Vagina (tissue), 2 donors: ENCODE data around the gene LYRM1.

Experiments
- POLR2A ChIP-seq, 2 donors: fragments of 450-650 bp; IDR thresholded peaks; one replicate each; pipeline ENCODE4 v1.6.1; 2017; ENCODE audit warnings: antibody characterized with exemption in 2 of 2, mild to moderate bottlenecking in 2 of 2, moderate library complexity in 2 of 2
- TF ChIP-seq, protein P1 (sequence below), 3 experiments: fragments of 450-650 bp in 2 of 3; fragments of 200-600 bp in 1 of 3; sonication (generic) in 1 of 3; IDR thresholded peaks; one replicate each; pipeline ENCODE4 v1.5.1; 2017 to 2019; ENCODE audit warnings: antibody characterized with exemption in 3 of 3, mild to moderate bottlenecking in 2 of 3, moderate library complexity in 2 of 3

DNA sequence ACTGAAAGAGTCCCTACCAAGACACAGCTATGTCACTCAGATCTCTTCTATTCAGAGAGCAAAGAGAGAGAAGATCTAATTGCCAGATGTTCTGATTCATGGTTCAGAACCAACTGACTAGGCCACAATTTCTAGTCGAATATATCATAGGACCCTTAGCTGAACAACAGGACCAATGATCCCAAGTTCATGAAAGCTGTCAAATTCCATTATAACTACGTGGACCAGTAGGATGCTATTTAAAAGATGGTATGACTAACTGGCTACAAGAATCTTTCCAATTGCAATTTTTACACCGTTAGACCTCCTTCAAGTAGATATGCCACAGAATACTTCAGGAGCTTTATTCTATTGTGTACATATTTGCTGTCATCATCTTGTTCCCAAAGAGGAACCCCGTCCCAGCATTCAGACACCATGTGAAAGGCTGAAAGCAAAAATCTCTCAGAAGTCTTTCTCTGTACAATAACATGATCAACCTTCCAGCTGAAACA lies 26.4 kb upstream of the LYRM1 start:
- TF ChIP-seq, protein P1, sequence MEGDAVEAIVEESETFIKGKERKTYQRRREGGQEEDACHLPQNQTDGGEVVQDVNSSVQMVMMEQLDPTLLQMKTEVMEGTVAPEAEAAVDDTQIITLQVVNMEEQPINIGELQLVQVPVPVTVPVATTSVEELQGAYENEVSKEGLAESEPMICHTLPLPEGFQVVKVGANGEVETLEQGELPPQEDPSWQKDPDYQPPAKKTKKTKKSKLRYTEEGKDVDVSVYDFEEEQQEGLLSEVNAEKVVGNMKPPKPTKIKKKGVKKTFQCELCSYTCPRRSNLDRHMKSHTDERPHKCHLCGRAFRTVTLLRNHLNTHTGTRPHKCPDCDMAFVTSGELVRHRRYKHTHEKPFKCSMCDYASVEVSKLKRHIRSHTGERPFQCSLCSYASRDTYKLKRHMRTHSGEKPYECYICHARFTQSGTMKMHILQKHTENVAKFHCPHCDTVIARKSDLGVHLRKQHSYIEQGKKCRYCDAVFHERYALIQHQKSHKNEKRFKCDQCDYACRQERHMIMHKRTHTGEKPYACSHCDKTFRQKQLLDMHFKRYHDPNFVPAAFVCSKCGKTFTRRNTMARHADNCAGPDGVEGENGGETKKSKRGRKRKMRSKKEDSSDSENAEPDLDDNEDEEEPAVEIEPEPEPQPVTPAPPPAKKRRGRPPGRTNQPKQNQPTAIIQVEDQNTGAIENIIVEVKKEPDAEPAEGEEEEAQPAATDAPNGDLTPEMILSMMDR (IDR thresholded peaks at IDR 0.05), result no peak
- no peak for TF ChIP-seq POLR2A (IDR thresholded peaks at IDR 0.05)
